Activated CD4-positive, alpha-beta T cell treated with anti-CD3 and anti-CD28 coated beads, Interleukin-2, amount 10 ng/mL, durations not matched to agents 7 days and 5 days (primary cell): ENCODE results near the gene ACAP2. TPM values are rescaled to one million over a fixed set of nuclear protein-coding genes. Genes with fewer than 3 reads are reported as not detected.
"Not testable (repeated sequence)": the region's sequence is repeated elsewhere in the genome, so short reads cannot be mapped to it uniquely, and the experiment has no call there.

Experiments used
- CTCF ChIA-PET: fragments of 350-600 bp; sonication (Branson Sonifier 250); formaldehyde crosslinking; loops from one replicate; lab custom pipeline; 2021; ENCODE audit warnings: antibody characterized with exemption; lab: Charles Lee
- POLR2A ChIA-PET: fragments of 350-600 bp; sonication (Branson Sonifier 250); formaldehyde crosslinking; loops from one replicate; lab custom pipeline; 2021; ENCODE audit warnings: antibody characterized with exemption; lab: Charles Lee
- DNase-seq: peaks from one replicate; pipeline ENCODE4 v3.0.0-alpha.2; 2020
- H3K27ac Mint-ChIP-seq: one replicate; pipeline ENCODE4 v1.8.0; 2021; ENCODE audit warnings: mild to moderate bottlenecking, moderate library complexity, mixed read lengths
- H3K27me3 Mint-ChIP-seq: one replicate; pipeline ENCODE4 v1.8.0; 2021; ENCODE audit warnings: mixed read lengths
- H3K36me3 Mint-ChIP-seq: one replicate; pipeline ENCODE4 v1.8.0; 2021; ENCODE audit warnings: low read depth, mixed read lengths
- H3K4me1 Mint-ChIP-seq: one replicate; pipeline ENCODE4 v1.8.0; 2021; ENCODE audit warnings: mixed read lengths
- H3K4me3 Mint-ChIP-seq: one replicate; pipeline ENCODE4 v1.8.0; 2021; ENCODE audit warnings: mild to moderate bottlenecking, moderate library complexity, mixed read lengths
- H3K9me3 Mint-ChIP-seq: one replicate; pipeline ENCODE4 v1.8.0; 2021; ENCODE audit warnings: mixed read lengths
- total RNA-seq, 2 experiments: library from RNA; stranded (reverse); gene quantifications; one replicate each; pipeline ENCODE4 v1.2.3, GENCODE V29; 2021

The ACAP2 gene
- total RNA-seq, 2 experiments from 2014 or later, result 71.1 to 79.1 TPM

GRCh38 chr3:195401943-195402342 lies 40.9 kb downstream of the ACAP2 start:
- H3K27ac Mint-ChIP-seq, result no peak overlapping the region
- H3K27me3 Mint-ChIP-seq, result no peaks in the 10 kb centered on the region
- H3K36me3 Mint-ChIP-seq, result peaks cover 23% of the 10 kb centered on the region
- H3K9me3 Mint-ChIP-seq, result peaks cover 7% of the 10 kb centered on the region
- H3K4me3 Mint-ChIP-seq, result no peak overlapping the region
- POLR2A ChIA-PET, result no interaction called here
- CTCF ChIA-PET, result interaction anchor here (1.3 kb wide), 1 partner anchor 8 kb away, joined by 3 read pairs; no protein-coding TSS in a partner anchor
- no peak for DNase-seq
- H3K4me1 Mint-ChIP-seq, result peaks cover 22% of the 10 kb centered on the region

- H3K9me3 Mint-ChIP-seq, DNase-seq, H3K27ac Mint-ChIP-seq, H3K4me3 Mint-ChIP-seq, H3K27me3 Mint-ChIP-seq, H3K36me3 Mint-ChIP-seq, CTCF ChIA-PET, POLR2A ChIA-PET: not testable (repeated sequence)
- H3K4me1 Mint-ChIP-seq, result peaks cover 11% of the 10 kb centered on the region
Measured at GRCh38 chr3:195398460-195398859, 44.4 kb downstream of the ACAP2 start.

- peaks cover 12% of the 10 kb centered on the region for H3K4me1 Mint-ChIP-seq
- H3K27ac Mint-ChIP-seq, result no peak overlapping the region
- ChIA-PET POLR2A (no interaction called here), CTCF (interaction anchor here (0.7 to 0.8 kb wide), 2 partner anchors 14 to 192 kb away, joined by 3 to 4 read pairs; no protein-coding TSS in a partner anchor)
- peaks cover 2% of the 10 kb centered on the region for H3K9me3 Mint-ChIP-seq
- peaks cover 9% of the 10 kb centered on the region for H3K36me3 Mint-ChIP-seq
- no peaks in the 10 kb centered on the region for H3K27me3 Mint-ChIP-seq
- DNase-seq, result no peak
- H3K4me3 Mint-ChIP-seq, result no peak overlapping the region
Measured at GRCh38 chr3:195397524-195397923, 45.3 kb downstream of the ACAP2 start.

- no peak for DNase-seq
- Mint-ChIP-seq H3K27me3 (no peaks in the 10 kb centered on the region), H3K4me3 (no peak overlapping the region), H3K9me3 (peaks cover 2% of the 10 kb centered on the region), H3K4me1 (peaks cover 8% of the 10 kb centered on the region), H3K27ac (no peak overlapping the region), H3K36me3 (peaks cover 7% of the 10 kb centered on the region)
- POLR2A ChIA-PET, result interaction anchor here (0.5 kb wide), 1 partner anchor 10 kb away, joined by 9 read pairs; no protein-coding TSS in a partner anchor
- CTCF ChIA-PET, result interaction anchor here (0.5 to 0.8 kb wide), 2 partner anchors 12 to 21 kb away, joined by 3 to 4 read pairs; no protein-coding TSS in a partner anchor
Measured at GRCh38 chr3:195395208-195395816, 47.5 kb downstream of the ACAP2 start.

- Mint-ChIP-seq H3K36me3 (peaks cover 6% of the 10 kb centered on the region), H3K9me3 (peaks cover 2% of the 10 kb centered on the region), H3K4me3 (no peak overlapping the region), H3K27ac (no peak overlapping the region), H3K27me3 (no peaks in the 10 kb centered on the region), H3K4me1 (peaks cover 8% of the 10 kb centered on the region)
- POLR2A ChIA-PET, result interaction anchor here (0.5 kb wide), 1 partner anchor 10 kb away, joined by 9 read pairs; no protein-coding TSS in a partner anchor
- CTCF ChIA-PET, result interaction anchor here (0.5 to 1.2 kb wide), 4 partner anchors 8 to 448 kb away, joined by 3 to 5 read pairs (median 4); no protein-coding TSS in a partner anchor
- no peak for DNase-seq
Measured at GRCh38 chr3:195394700-195395099, 48.1 kb downstream of the ACAP2 start.

- DNase-seq, result no peak
- CTCF ChIA-PET, result interaction anchor here (0.6 to 1.2 kb wide), 3 partner anchors 9 to 448 kb away, joined by 3 to 5 read pairs (median 4); no protein-coding TSS in a partner anchor
- H3K36me3 Mint-ChIP-seq, result peaks cover 7% of the 10 kb centered on the region
- POLR2A ChIA-PET, result no interaction called here
- H3K4me1 Mint-ChIP-seq, result peaks cover 8% of the 10 kb centered on the region
- peaks cover 2% of the 10 kb centered on the region for H3K9me3 Mint-ChIP-seq
- H3K4me3 Mint-ChIP-seq, result no peak overlapping the region
- H3K27me3 Mint-ChIP-seq, result no peaks in the 10 kb centered on the region
- no peak overlapping the region for H3K27ac Mint-ChIP-seq
Measured at GRCh38 chr3:195394024-195394423, 48.8 kb downstream of the ACAP2 start.

- CTCF ChIA-PET, result interaction anchor here (1.3 kb wide), 1 partner anchor 118 kb away, joined by 3 read pairs; no protein-coding TSS in a partner anchor
Measured at GRCh38 chr3:195388380-195388779, 54.4 kb downstream of the ACAP2 start.

GRCh38 chr3:195386739-195387138 lies 56.1 kb downstream of the ACAP2 start:
- Mint-ChIP-seq H3K27ac (no peak overlapping the region), H3K27me3 (no peaks in the 10 kb centered on the region), H3K4me1 (peaks cover 15% of the 10 kb centered on the region), H3K4me3 (no peak overlapping the region), H3K9me3 (no peaks in the 10 kb centered on the region), H3K36me3 (peaks cover 12% of the 10 kb centered on the region)
- POLR2A ChIA-PET, result no interaction called here
- CTCF ChIA-PET, result interaction anchor here (0.6 kb wide), 1 partner anchor 589 kb away, joined by 4 read pairs; no protein-coding TSS in a partner anchor
- no peak for DNase-seq

More at GRCh38 chr3:195388380-195388779, 54.4 kb downstream of the ACAP2 start:
- DNase-seq, result no peak
- H3K4me1 Mint-ChIP-seq, result peaks cover 10% of the 10 kb centered on the region
- no peak overlapping the region for H3K4me3 Mint-ChIP-seq
- no peak overlapping the region for H3K27ac Mint-ChIP-seq
- POLR2A ChIA-PET, result no interaction called here
- H3K36me3 Mint-ChIP-seq, result peaks cover 10% of the 10 kb centered on the region
- H3K9me3 Mint-ChIP-seq, result no peaks in the 10 kb centered on the region
- no peaks in the 10 kb centered on the region for H3K27me3 Mint-ChIP-seq

GRCh38 chr3:195385526-195385925 lies 57.3 kb downstream of the ACAP2 start:
- POLR2A ChIA-PET, result no interaction called here
- CTCF ChIA-PET, result no interaction called here
- peaks cover 19% of the 10 kb centered on the region for H3K36me3 Mint-ChIP-seq
- H3K27ac Mint-ChIP-seq, result no peak overlapping the region
- peaks cover 15% of the 10 kb centered on the region for H3K4me1 Mint-ChIP-seq
- no peak overlapping the region for H3K4me3 Mint-ChIP-seq
- no peaks in the 10 kb centered on the region for H3K27me3 Mint-ChIP-seq
- no peak for DNase-seq
- H3K9me3 Mint-ChIP-seq, result no peaks in the 10 kb centered on the region

GRCh38 chr3:195384952-195385351 lies 57.9 kb downstream of the ACAP2 start:
- no peak for DNase-seq
- H3K27me3 Mint-ChIP-seq, result no peaks in the 10 kb centered on the region
- ChIA-PET POLR2A (interaction anchor here (0.7 kb wide), 1 partner anchor 10 kb away, joined by 9 read pairs; no protein-coding TSS in a partner anchor), CTCF (no interaction called here)
- peaks cover 19% of the 10 kb centered on the region for H3K36me3 Mint-ChIP-seq
- no peak overlapping the region for H3K4me3 Mint-ChIP-seq
- peaks cover 15% of the 10 kb centered on the region for H3K4me1 Mint-ChIP-seq
- H3K27ac Mint-ChIP-seq, result no peak overlapping the region
- no peaks in the 10 kb centered on the region for H3K9me3 Mint-ChIP-seq

- POLR2A ChIA-PET, result no interaction called here
- H3K27me3 Mint-ChIP-seq, result no peaks in the 10 kb centered on the region
- no peak for DNase-seq
- CTCF ChIA-PET, result no interaction called here
- no peak overlapping the region for H3K4me3 Mint-ChIP-seq
- no peak overlapping the region for H3K27ac Mint-ChIP-seq
- peaks cover 30% of the 10 kb centered on the region for H3K36me3 Mint-ChIP-seq
- no peaks in the 10 kb centered on the region for H3K9me3 Mint-ChIP-seq
- no peaks in the 10 kb centered on the region for H3K4me1 Mint-ChIP-seq
Measured at GRCh38 chr3:195372220-195372619, 70.6 kb downstream of the ACAP2 start.

- no peaks in the 10 kb centered on the region for H3K9me3 Mint-ChIP-seq
- peaks cover 51% of the 10 kb centered on the region for H3K36me3 Mint-ChIP-seq
- POLR2A ChIA-PET, result no interaction called here
- no peaks in the 10 kb centered on the region for H3K27me3 Mint-ChIP-seq
- DNase-seq, result no peak
- CTCF ChIA-PET, result interaction anchor here (0.7 kb wide), 1 partner anchor 12 kb away, joined by 3 read pairs; no protein-coding TSS in a partner anchor
- H3K27ac Mint-ChIP-seq, result no peak overlapping the region
- peaks cover 1% of the 10 kb centered on the region for H3K4me1 Mint-ChIP-seq
- no peak overlapping the region for H3K4me3 Mint-ChIP-seq
Measured at GRCh38 chr3:195366200-195366925, 76.5 kb downstream of the ACAP2 start.

- Mint-ChIP-seq H3K27ac (no peak overlapping the region), H3K27me3 (no peaks in the 10 kb centered on the region), H3K9me3 (peaks cover 2% of the 10 kb centered on the region), H3K36me3 (peaks cover 47% of the 10 kb centered on the region), H3K4me3 (no peak overlapping the region), H3K4me1 (peaks cover 3% of the 10 kb centered on the region)
- POLR2A ChIA-PET, result no interaction called here
- no peak for DNase-seq
- CTCF ChIA-PET, result no interaction called here
Measured at GRCh38 chr3:195365371-195365770, 77.4 kb downstream of the ACAP2 start.
